Osteoblast (primary cell): Measurements from ENCODE around the gene GRAMD4. TPM values are rescaled to one million over a fixed set of nuclear protein-coding genes. Genes with fewer than 3 reads are reported as not detected.
"Not testable (repeated sequence)": the region's sequence is repeated elsewhere in the genome, so short reads cannot be mapped to it uniquely, and the experiment has no call there.

ENCODE experiments used
- DNase-seq: peaks from one replicate; pipeline ENCODE4 v3.0.0; 2011; ENCODE audit warnings: low spot score, mixed read lengths; ENCODE audit not compliant: insufficient read length; ENCODE audit errors: missing footprints
- H2AFZ ChIP-seq: 2 replicates; pipeline ENCODE4 v1.6.0; 2011; ENCODE audit warnings: mild to moderate bottlenecking, low read length
- H3K27ac ChIP-seq: 2 replicates; pipeline ENCODE4 v1.5.1; 2011; ENCODE audit warnings: mild to moderate bottlenecking, low read depth, low read length, moderate library complexity
- H3K27me3 ChIP-seq: 2 replicates; pipeline ENCODE4 v1.6.0; 2012; ENCODE audit warnings: mild to moderate bottlenecking, control low read depth, inconsistent platforms, low read length, moderate library complexity; ENCODE audit not compliant: insufficient read depth
- H3K36me3 ChIP-seq: 2 replicates; pipeline ENCODE4 v1.5.1; 2011; ENCODE audit warnings: mild to moderate bottlenecking, low read length, control low read depth, moderate library complexity; ENCODE audit not compliant: insufficient read depth
- H3K4me1 ChIP-seq: 2 replicates; pipeline ENCODE4 v1.5.1; 2011; ENCODE audit warnings: mild to moderate bottlenecking, low read length, control low read depth, moderate library complexity; ENCODE audit not compliant: insufficient read depth
- H3K4me2 ChIP-seq: 2 replicates; pipeline ENCODE4 v1.6.0; 2011; ENCODE audit warnings: mild to moderate bottlenecking, low read length; ENCODE audit not compliant: insufficient read depth
- H3K4me3 ChIP-seq: fragments of 200-600 bp; sonication (generic); 3 replicates; pipeline ENCODE4 v1.5.1; 2012; ENCODE audit warnings: mild to moderate bottlenecking, low read length, inconsistent platforms; ENCODE audit not compliant: insufficient read depth
- H3K79me2 ChIP-seq: 2 replicates; pipeline ENCODE4 v1.6.0; 2012; ENCODE audit warnings: mild to moderate bottlenecking, low read length, control low read depth, inconsistent platforms; ENCODE audit not compliant: insufficient read depth
- H3K9me3 ChIP-seq: 2 replicates; pipeline ENCODE4 v1.5.1; 2011; ENCODE audit warnings: low read depth, low read length, control low read depth
- H4K20me1 ChIP-seq: 2 replicates; pipeline ENCODE4 v1.6.0; 2012; ENCODE audit warnings: mild to moderate bottlenecking, low read length, control low read depth; ENCODE audit not compliant: insufficient read depth
- CTCF ChIP-seq: IDR thresholded peaks from 2 replicates; pipeline ENCODE4 v1.5.1; 2011; ENCODE audit warnings: mild to moderate bottlenecking, low read depth, low read length, moderate library complexity; ENCODE audit errors: extremely low read depth
- total RNA-seq: library from RNA; depleted of rRNA; stranded (reverse); fragments of >200 nt; gene quantifications from 2 replicates; pipeline ENCODE4 v1.2.3, GENCODE V29; 2012

The GRAMD4 gene
- total RNA-seq, 1 donor: 17.0 TPM

- Histone ChIP-seq H3K9me3 (no peaks in the 10 kb centered on the region), H2AFZ (no peak overlapping the region), H3K27me3 (no peaks in the 10 kb centered on the region), H3K27ac (no peak overlapping the region), H3K36me3 (no peaks in the 10 kb centered on the region), H3K79me2 (no peaks in the 10 kb centered on the region), H3K4me3 (no peak overlapping the region), H3K4me2 (no peak overlapping the region), H4K20me1 (peaks cover 15% of the 10 kb centered on the region), H3K4me1 (no peaks in the 10 kb centered on the region)
- no peak for TF ChIP-seq CTCF
- DNase-seq: no peak
Measured at GRCh38 chr22:46633334-46633890, 13.2 kb downstream of the GRAMD4 start.

- H3K4me1 ChIP-seq: no peaks in the 10 kb centered on the region
- TF ChIP-seq CTCF: no peak
- no peak for DNase-seq
Measured at GRCh38 chr22:46634011-46634699, 14.0 kb downstream of the GRAMD4 start.

GRCh38 chr22:46634973-46635685, 14.9 kb downstream of the GRAMD4 start:
- H4K20me1 ChIP-seq: peaks cover 16% of the 10 kb centered on the region
- H2AFZ ChIP-seq, DNase-seq, H3K27ac ChIP-seq, H3K9me3 ChIP-seq, H3K79me2 ChIP-seq, H3K36me3 ChIP-seq, H3K4me1 ChIP-seq, H3K27me3 ChIP-seq, H3K4me2 ChIP-seq, H3K4me3 ChIP-seq: not testable (repeated sequence)

More at GRCh38 chr22:46634011-46634699, 14.0 kb downstream of the GRAMD4 start:
- Histone ChIP-seq H3K79me2 (no peaks in the 10 kb centered on the region), H4K20me1 (peaks cover 15% of the 10 kb centered on the region), H3K4me3 (no peak overlapping the region), H3K36me3 (no peaks in the 10 kb centered on the region), H3K9me3 (no peaks in the 10 kb centered on the region), H3K27ac (no peak overlapping the region), H2AFZ (no peak overlapping the region), H3K27me3 (no peaks in the 10 kb centered on the region), H3K4me2 (no peak overlapping the region)

GRCh38 chr22:46635756-46636155, 15.6 kb downstream of the GRAMD4 start:
- Histone ChIP-seq H3K79me2 (no peaks in the 10 kb centered on the region), H2AFZ (no peak overlapping the region), H3K27ac (no peak overlapping the region), H3K36me3 (no peaks in the 10 kb centered on the region), H3K27me3 (no peaks in the 10 kb centered on the region), H3K4me3 (no peak overlapping the region), H3K4me1 (no peaks in the 10 kb centered on the region), H3K9me3 (no peaks in the 10 kb centered on the region), H4K20me1 (peaks cover 20% of the 10 kb centered on the region), H3K4me2 (no peak overlapping the region)
- no peak for DNase-seq
- TF ChIP-seq CTCF: no peak
